Lung (tissue), 12 donors: ENCODE measurements around the gene SLC6A6. TPM values are rescaled to one million over a fixed set of nuclear protein-coding genes. Genes with fewer than 3 reads are reported as not detected.
A peak's percentile ranks its signal among the peaks of the same experiment; 100 is the strongest.

Source experiments
- ATAC-seq: fragments of 200-7000 bp; cut with Tn5 transposase; one replicate; pipeline ENCODE4 v1.9.1; 2020; ENCODE audit warnings: moderate number of reproducible peaks; ENCODE audit not compliant: insufficient read depth, low FRiP score
- DNase-seq, 3 donors: peaks; one replicate each; pipeline ENCODE4 v3.0.0-alpha.2; 2013 to 2017
- H3K27ac ChIP-seq, 2 donors: one replicate each; pipeline ENCODE4 v1.5.1; 2013; ENCODE audit warnings: mild to moderate bottlenecking in 2 of 2, moderate library complexity in 2 of 2, control low read depth in 1 of 2, inconsistent platforms in 1 of 2, low read depth in 1 of 2, low read length in 1 of 2
- H3K27me3 ChIP-seq, 3 donors: one replicate each; pipeline ENCODE4 v1.5.1; 2013; ENCODE audit warnings: low read length in 2 of 3; ENCODE audit not compliant: control insufficient read depth in 3 of 3, insufficient read depth in 3 of 3
- H3K36me3 ChIP-seq, 4 donors: one replicate each; pipeline ENCODE4 v1.5.1; 2013; ENCODE audit warnings: low read length in 4 of 4, mild to moderate bottlenecking in 1 of 4, moderate library complexity in 1 of 4; ENCODE audit not compliant: control insufficient read depth in 4 of 4, insufficient read depth in 4 of 4
- H3K4me1 ChIP-seq, 5 donors: one replicate each; pipeline ENCODE4 v1.5.1; 2013; ENCODE audit warnings: low read length in 5 of 5, mild to moderate bottlenecking in 2 of 5, moderate library complexity in 1 of 5; ENCODE audit not compliant: control insufficient read depth in 5 of 5, insufficient read depth in 5 of 5
- H3K4me3 ChIP-seq: one replicate; pipeline ENCODE4 v1.5.1; 2013; ENCODE audit warnings: mild to moderate bottlenecking, control low read depth, moderate library complexity
- H3K9ac ChIP-seq, 2 donors: one replicate each; pipeline ENCODE4 v1.5.1; 2013; ENCODE audit warnings: low read length in 2 of 2, control low read depth in 1 of 2; ENCODE audit not compliant: insufficient read depth in 1 of 2
- H3K9me3 ChIP-seq, 4 donors: one replicate each; pipeline ENCODE4 v1.5.1; 2013; ENCODE audit warnings: low read length in 3 of 4, mild to moderate bottlenecking in 1 of 4, moderate library complexity in 1 of 4; ENCODE audit not compliant: control insufficient read depth in 4 of 4, insufficient read depth in 3 of 4
- WGBS, 2 donors: extraction: QIAGEN DNeasy Blood & Tissue Kit; methylation state at CpG; one replicate each; pipeline ENCODE4 v1.1.7; 2013; 5-methylcytosine and 5-hydroxymethylcytosine counted together
- polyA plus RNA-seq, 2 donors: library from polyadenylated mRNA; stranded (reverse); fragments of 200-250 nt; gene quantifications; one replicate each; pipeline ENCODE4 v1.2.1, GENCODE V29; 2013
- total RNA-seq, 2 donors: library from RNA; depleted of rRNA in 1 of 2; stranded (reverse); fragments of >200 nt in 1 of 2; gene quantifications; one replicate each; pipeline ENCODE4 v1.2.1, GENCODE V29; 2014 to 2021
- TF ChIP-seq, protein P1 (sequence below): IDR thresholded peaks from 2 replicates; pipeline ENCODE4 v1.5.1; 2012; ENCODE audit warnings: mild to moderate bottlenecking; ENCODE audit errors: control extremely low read depth, extremely low read depth
- donor health status: control.
- donor health status: control.
- donor health status: Bipolar disorder and iron deficiency.
- donor health status: healthy.
- donor health status: DM: yes; HTN: yes; CAD: no.

The SLC6A6 gene
- total and polyA plus RNA-seq, 4 donors: 16.1 to 96.3 (median 57.4) TPM

GRCh38 chr3:14431917-14432834 is 29.8 kb downstream of the SLC6A6 start:
- 9 to 19% methylated on average over 14 of the region's 14 CpGs for WGBS, 2 donors
- Histone ChIP-seq H3K4me3 (no peak overlapping the region), H3K36me3 (no peaks in the 10 kb centered on the region), H3K4me1 (peaks cover 0 to 46% (median 33%) of the 10 kb centered on the region in 5 donors), H3K27me3 (no peaks in the 10 kb centered on the region), H3K9me3 (no peaks in the 10 kb centered on the region), H3K9ac (no peak overlapping the region), H3K27ac (peak overlapping the region; percentile 43 to 97)
- peak; percentile 79 to 89 (median 80) for DNase-seq
- ATAC-seq: peak; percentile 91
- TF ChIP-seq, protein P1, sequence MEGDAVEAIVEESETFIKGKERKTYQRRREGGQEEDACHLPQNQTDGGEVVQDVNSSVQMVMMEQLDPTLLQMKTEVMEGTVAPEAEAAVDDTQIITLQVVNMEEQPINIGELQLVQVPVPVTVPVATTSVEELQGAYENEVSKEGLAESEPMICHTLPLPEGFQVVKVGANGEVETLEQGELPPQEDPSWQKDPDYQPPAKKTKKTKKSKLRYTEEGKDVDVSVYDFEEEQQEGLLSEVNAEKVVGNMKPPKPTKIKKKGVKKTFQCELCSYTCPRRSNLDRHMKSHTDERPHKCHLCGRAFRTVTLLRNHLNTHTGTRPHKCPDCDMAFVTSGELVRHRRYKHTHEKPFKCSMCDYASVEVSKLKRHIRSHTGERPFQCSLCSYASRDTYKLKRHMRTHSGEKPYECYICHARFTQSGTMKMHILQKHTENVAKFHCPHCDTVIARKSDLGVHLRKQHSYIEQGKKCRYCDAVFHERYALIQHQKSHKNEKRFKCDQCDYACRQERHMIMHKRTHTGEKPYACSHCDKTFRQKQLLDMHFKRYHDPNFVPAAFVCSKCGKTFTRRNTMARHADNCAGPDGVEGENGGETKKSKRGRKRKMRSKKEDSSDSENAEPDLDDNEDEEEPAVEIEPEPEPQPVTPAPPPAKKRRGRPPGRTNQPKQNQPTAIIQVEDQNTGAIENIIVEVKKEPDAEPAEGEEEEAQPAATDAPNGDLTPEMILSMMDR: no peak

DNA sequence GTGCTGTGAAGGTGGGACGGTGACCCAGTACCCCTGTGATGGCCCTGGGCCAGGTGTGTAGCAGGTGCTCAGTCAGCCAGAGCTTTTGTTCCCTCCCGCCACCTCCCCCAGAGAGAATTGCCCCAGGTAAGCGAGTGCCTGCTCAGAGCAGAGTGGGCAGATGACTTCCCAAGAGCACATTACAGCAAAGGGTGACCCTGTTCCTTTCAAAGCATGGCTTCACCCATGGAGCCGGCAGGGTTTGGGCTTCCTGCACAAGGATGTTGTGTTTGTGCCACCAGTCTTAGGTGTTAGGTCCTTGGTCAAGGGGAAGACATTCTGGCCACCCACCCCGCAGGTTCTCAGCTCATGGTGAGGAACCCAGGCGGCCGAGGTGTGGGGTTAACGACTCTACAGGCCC is 30.7 kb downstream of the SLC6A6 start:
- Histone ChIP-seq H3K27ac (peak overlapping the region in 1 of 2 donors; percentile 97), H3K4me3 (no peak overlapping the region), H3K4me1 (peaks cover 0 to 46% (median 33%) of the 10 kb centered on the region in 5 donors), H3K9me3 (no peaks in the 10 kb centered on the region), H3K27me3 (no peaks in the 10 kb centered on the region), H3K36me3 (no peaks in the 10 kb centered on the region), H3K9ac (no peak overlapping the region)
- ATAC-seq (no peak), DNase-seq (no peak)
- TF ChIP-seq, protein P1: no peak
- 71 to 80% methylated on average over 8 of the region's 8 CpGs for WGBS, 2 donors

DNA sequence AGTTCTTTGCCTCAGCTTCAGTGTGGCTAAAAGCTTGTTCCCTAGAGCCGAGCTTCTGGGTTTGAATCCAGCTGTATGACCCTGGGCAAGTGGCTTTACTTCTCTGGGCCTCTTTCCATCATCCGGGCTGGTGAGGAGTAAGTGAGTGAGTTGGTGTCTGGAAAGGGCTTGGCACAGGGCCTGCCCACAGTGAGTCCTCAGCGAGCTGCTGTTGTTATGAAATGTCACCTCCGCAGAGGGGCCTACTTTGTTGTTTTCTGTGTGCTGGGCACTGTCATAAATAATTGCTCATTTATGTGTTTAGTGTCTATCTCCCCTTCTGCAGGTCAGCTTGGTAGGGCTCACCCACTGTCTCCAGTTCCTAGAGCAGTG is 31.7 kb downstream of the SLC6A6 start:
- ATAC-seq: no peak
- Histone ChIP-seq H3K27ac (peak overlapping the region; percentile 46 to 94), H3K9ac (no peak overlapping the region), H3K9me3 (no peaks in the 10 kb centered on the region), H3K4me1 (peaks cover 7 to 56% (median 40%) of the 10 kb centered on the region in 5 donors), H3K4me3 (no peak overlapping the region), H3K36me3 (no peaks in the 10 kb centered on the region), H3K27me3 (no peaks in the 10 kb centered on the region)
- no peak for DNase-seq
- TF ChIP-seq, protein P1: no peak
- 9 to 24% methylated on average over 4 of the region's 4 CpGs for WGBS, 2 donors
